H1 (cell line): Measurements from ENCODE around the gene HDLBP. TPM values are rescaled to one million over a fixed set of nuclear protein-coding genes. Genes with fewer than 3 reads are reported as not detected.

Experiments
- CTCF ChIA-PET: fragments of 300-600 bp; sonication (Branson Sonifier 250); formaldehyde crosslinking; loops from one replicate; lab custom pipeline; 2021; ENCODE audit not compliant: partially characterized antibody; lab: Charles Lee
- POLR2A ChIA-PET: fragments of 300-600 bp; sonication (Branson Sonifier 250); formaldehyde crosslinking; loops from one replicate; lab custom pipeline; 2021; ENCODE audit warnings: inconsistent platforms; ENCODE audit not compliant: partially characterized antibody; lab: Charles Lee
- DNase-seq, 2 experiments: peaks; one replicate each; pipeline versions ENCODE4 v3.0.0 to v3.0.0-alpha.2; 2010 to 2022; ENCODE audit warnings: low spot score in 2 of 2, low read depth in 1 of 2, mixed read lengths in 1 of 2
- FAIRE-seq: peaks from 2 replicates; lab custom pipeline; 2011; peaks lifted over from hg19 to GRCh38; lab: Jason Lieb, UNC
- H2AFZ ChIP-seq: 2 replicates; pipeline ENCODE4 v1.8.1; 2012; ENCODE audit warnings: low read length, inconsistent platforms
- H2AK5ac ChIP-seq: 2 replicates; pipeline ENCODE4 v1.6.1; 2013; ENCODE audit warnings: low read depth, low read length
- H2BK120ac ChIP-seq: replicated peaks from 2 replicates; pipeline ENCODE3; 2013; ENCODE audit warnings: low read depth, low read length, inconsistent platforms
- H2BK12ac ChIP-seq: 2 replicates; pipeline ENCODE4 v1.6.1; 2013; ENCODE audit warnings: low read depth, low read length
- H2BK15ac ChIP-seq: 2 replicates; pipeline ENCODE4 v1.6.1; 2013; ENCODE audit warnings: low read length
- H2BK20ac ChIP-seq: 2 replicates; pipeline ENCODE4 v1.6.1; 2013; ENCODE audit warnings: low read length
- H2BK5ac ChIP-seq: 2 replicates; pipeline ENCODE4 v1.6.1; 2013; ENCODE audit warnings: low read depth, low read length
- H3K14ac ChIP-seq: 2 replicates; pipeline ENCODE4 v1.6.1; 2013; ENCODE audit warnings: inconsistent platforms; ENCODE audit not compliant: insufficient read length
- H3K18ac ChIP-seq: 2 replicates; pipeline ENCODE4 v1.6.1; 2013; ENCODE audit warnings: low read length; ENCODE audit errors: extremely low read depth
- H3K23ac ChIP-seq: 2 replicates; pipeline ENCODE4 v1.6.1; 2013; ENCODE audit warnings: inconsistent platforms; ENCODE audit not compliant: insufficient read length
- H3K23me2 ChIP-seq: 2 replicates; pipeline ENCODE4 v1.6.1; 2013; ENCODE audit warnings: low read depth, low read length
- H3K27ac ChIP-seq: 2 replicates; pipeline ENCODE4 v1.6.1; 2011; ENCODE audit warnings: low read depth, low read length, inconsistent platforms
- H3K27me3 ChIP-seq, 4 experiments: replicated peaks in 1 of 4; 1 replicate in 1 of 4; 2 replicates in 3 of 4; pipeline versions ENCODE4 v1.6.1 to v1.8.1; 2011 to 2013; ENCODE audit warnings: low read length in 3 of 4, mild to moderate bottlenecking in 3 of 4, inconsistent platforms in 2 of 4, mixed read lengths in 2 of 4, moderate library complexity in 1 of 4; ENCODE audit not compliant: control insufficient read depth in 3 of 4, insufficient read depth in 3 of 4; ENCODE audit errors: extremely low read depth in 1 of 4
- H3K36me3 ChIP-seq, 4 experiments: 2 replicates each; pipeline versions ENCODE4 v1.6.1 to v1.8.1; 2011 to 2013; ENCODE audit warnings: mild to moderate bottlenecking in 4 of 4, low read length in 3 of 4, moderate library complexity in 2 of 4, control low read depth in 1 of 4, inconsistent platforms in 1 of 4; ENCODE audit not compliant: insufficient read depth in 4 of 4, control insufficient read depth in 2 of 4
- H3K4ac ChIP-seq: replicated peaks from 2 replicates; pipeline ENCODE3; 2013; ENCODE audit warnings: low read length, low read depth, mixed read lengths, inconsistent platforms; ENCODE audit not compliant: insufficient read length
- H3K4me1 ChIP-seq, 4 experiments: replicated peaks in 1 of 4; 1 replicate in 1 of 4; 2 replicates in 3 of 4; pipeline versions ENCODE4 v1.6.1 to v1.8.1; 2011 to 2013; ENCODE audit warnings: low read length in 3 of 4, inconsistent platforms in 2 of 4, mixed read lengths in 1 of 4; ENCODE audit not compliant: insufficient read depth in 4 of 4, control insufficient read depth in 3 of 4
- H3K4me2 ChIP-seq, 2 experiments: 2 replicates each; pipeline versions ENCODE4 v1.6.1 to v1.8.1; 2011 to 2013; ENCODE audit warnings: low read depth in 2 of 2, low read length in 2 of 2, control low read depth in 1 of 2, inconsistent platforms in 1 of 2, mild to moderate bottlenecking in 1 of 2; ENCODE audit not compliant: insufficient read depth in 1 of 2
- H3K4me3 ChIP-seq, 4 experiments: fragments of 200-600, 300-600 bp in 1 of 4; sonication (generic), shearing (Covaris generic), sonication (Bioruptor Twin) in 1 of 4; 2 replicates each; pipeline versions ENCODE4 v1.5.1 to v1.8.1; 2011 to 2016; ENCODE audit warnings: low read length in 4 of 4, low read depth in 3 of 4, control low read depth in 2 of 4, inconsistent platforms in 2 of 4, mild to moderate bottlenecking in 2 of 4, mixed read lengths in 1 of 4, moderate library complexity in 1 of 4; ENCODE audit not compliant: insufficient read depth in 2 of 4; ENCODE audit errors: extremely low read depth in 1 of 4
- H3K56ac ChIP-seq: replicated peaks from 2 replicates; pipeline ENCODE3; 2013; ENCODE audit warnings: low read depth, mild to moderate bottlenecking, mixed read lengths, low read length, inconsistent platforms; ENCODE audit not compliant: insufficient read length
- H3K79me1 ChIP-seq: 2 replicates; pipeline ENCODE4 v1.6.1; 2013; ENCODE audit warnings: low read depth, low read length, control low read depth
- H3K79me2 ChIP-seq, 2 experiments: 2 replicates each; pipeline versions ENCODE4 v1.6.1 to v1.8.1; 2012 to 2013; ENCODE audit warnings: low read length in 2 of 2, mild to moderate bottlenecking in 2 of 2, inconsistent platforms in 1 of 2; ENCODE audit not compliant: insufficient read depth in 2 of 2, control insufficient read depth in 1 of 2
- H3K9ac ChIP-seq, 4 experiments: replicated peaks in 1 of 4; 1 replicate in 1 of 4; 2 replicates in 3 of 4; pipeline versions ENCODE4 v1.6.1 to v1.8.1; 2011 to 2013; ENCODE audit warnings: low read depth in 3 of 4, low read length in 3 of 4, control low read depth in 2 of 4, mild to moderate bottlenecking in 2 of 4, moderate library complexity in 2 of 4, inconsistent platforms in 1 of 4; ENCODE audit errors: extremely low read depth in 1 of 4
- H3K9me3 ChIP-seq, 2 experiments: 2 replicates each; pipeline versions ENCODE4 v1.6.1 to v1.8.1; 2012 to 2013; ENCODE audit warnings: mild to moderate bottlenecking in 2 of 2, moderate library complexity in 2 of 2, control low read depth in 1 of 2, inconsistent platforms in 1 of 2, low read depth in 1 of 2, low read length in 1 of 2, mixed read lengths in 1 of 2; ENCODE audit not compliant: insufficient read depth in 2 of 2
- H4K20me1 ChIP-seq, 2 experiments: replicated peaks in 1 of 2; 2 replicates each; pipeline versions ENCODE3 to v1.8.1; 2011 to 2013; ENCODE audit warnings: inconsistent platforms in 2 of 2, low read length in 2 of 2, mild to moderate bottlenecking in 1 of 2; ENCODE audit not compliant: insufficient read depth in 2 of 2, control insufficient read depth in 1 of 2
- H4K5ac ChIP-seq: 2 replicates; pipeline ENCODE4 v1.6.1; 2013; ENCODE audit warnings: low read length, low read depth, mixed read lengths, inconsistent platforms; ENCODE audit not compliant: insufficient read length
- H4K8ac ChIP-seq: 2 replicates; pipeline ENCODE4 v1.8.0; 2013; ENCODE audit warnings: mild to moderate bottlenecking, moderate library complexity, low read length, inconsistent platforms; ENCODE audit not compliant: insufficient read depth; ENCODE audit errors: extremely low read depth
- H4K91ac ChIP-seq: replicated peaks from 2 replicates; pipeline ENCODE3; 2013; ENCODE audit warnings: low read length, mixed read lengths, inconsistent platforms; ENCODE audit not compliant: insufficient read length
- GTF2F1 ChIP-seq: IDR thresholded peaks from 2 replicates; pipeline ENCODE4 v1.6.1; 2012; ENCODE audit warnings: low read depth, low read length, improper control_type of control experiment, borderline replicate concordance
- KDM1A ChIP-seq: fragments of 200-600, 300-600 bp; sonication (generic); IDR thresholded peaks from 2 replicates; pipeline ENCODE4 v1.7.1; 2016; ENCODE audit warnings: mild to moderate bottlenecking, low read length, borderline replicate concordance
- POU5F1 ChIP-seq: IDR thresholded peaks from 2 replicates; pipeline ENCODE4 v1.6.1; 2011; ENCODE audit warnings: low read depth, mild to moderate bottlenecking, low read length, moderate library complexity
- WGBS, 2 experiments: shearing (Covaris generic) in 1 of 2; methylation state at CpG; one replicate each; pipeline versions ENCODE4 v1.1.6 to v1.1.7; 2013 to 2015; ENCODE audit warnings: low lambda C conversion rate in 2 of 2, mixed read lengths in 2 of 2, inconsistent platforms in 1 of 2, low coverage in 1 of 2, missing lambda C conversion rate in 1 of 2; ENCODE audit not compliant: insufficient replicate concordance in 2 of 2, insufficient coverage in 1 of 2, insufficient read length in 1 of 2; ENCODE audit errors: extremely low coverage in 1 of 2, missing lambda C conversion rate in 1 of 2; 5-methylcytosine and 5-hydroxymethylcytosine counted together
- polyA plus RNA-seq, 7 experiments: library from polyadenylated mRNA; depleted of rRNA in 3 of 7; stranded (reverse) in 5 of 7; unstranded in 2 of 7; fragments of >200 nt in 5 of 7; fragments of 200-250 nt in 2 of 7; gene quantifications; 1 replicate in 5 of 7; 2 replicates in 1 of 7; 4 replicates in 1 of 7; pipeline versions ENCODE4 v1.2.1 to v1.2.3, GENCODE V29; 2011 to 2013; ENCODE audit warnings: missing spikeins in 2 of 7, mixed read lengths in 2 of 7
- total RNA-seq: library from RNA; stranded (reverse); fragmentation: NEBNext Ultra II Directional; extraction: Animal tissue kit (Norgen Biotek cat#: 25700); gene quantifications from 2 replicates; pipeline ENCODE4 v1.2.1, GENCODE V29; 2021

Gene HDLBP
- total and polyA plus RNA-seq, 2 of the 8 experiments (the other 6 are each of a cell fraction or from before 2014, with no cell fraction given), result 185 to 360 TPM

- H3K36me3 ChIP-seq, result peaks cover 53 to 97% (median 86%) of the 10 kb centered on the region in 4 experiments
- CTCF ChIA-PET, result no interaction called here
- WGBS, 2 experiments, result 91% methylated on average over 6 of the region's 6 CpGs; no CpG with 5 or more reads in 1 of the 2 experiments
- no peak for TF ChIP-seq KDM1A
- no peak for TF ChIP-seq POU5F1
- no peak for TF ChIP-seq GTF2F1
These were observed 66.6 kb downstream of the HDLBP start for GRCh38 chr2:241248897-241249296.

More at GRCh38 chr2:241248897-241249296, 66.6 kb downstream of the HDLBP start:
- H3K56ac ChIP-seq, result no peak overlapping the region
- FAIRE-seq (no peak), DNase-seq (no peak)
- H3K4me1 ChIP-seq, result no peaks in the 10 kb centered on the region
- no peak overlapping the region for H2BK120ac ChIP-seq
- H3K23ac ChIP-seq, result no peak overlapping the region
- no peak overlapping the region for H3K9ac ChIP-seq
- POLR2A ChIA-PET, result no interaction called here
- no peak overlapping the region for H2BK15ac ChIP-seq
- no peak overlapping the region for H3K14ac ChIP-seq
- no peak overlapping the region for H3K27ac ChIP-seq
- no peak overlapping the region for H3K4me3 ChIP-seq
- no peak overlapping the region for H2BK12ac ChIP-seq
- no peaks in the 10 kb centered on the region for H3K27me3 ChIP-seq
- no peak overlapping the region for H4K5ac ChIP-seq
- H3K4ac ChIP-seq, result no peak overlapping the region
- H3K79me1 ChIP-seq, result peaks cover 2% of the 10 kb centered on the region
- no peak overlapping the region for H3K4me2 ChIP-seq
- no peak overlapping the region for H2AK5ac ChIP-seq
- H3K23me2 ChIP-seq, result no peaks in the 10 kb centered on the region
- H3K18ac ChIP-seq, result no peak overlapping the region
- H2AFZ ChIP-seq, result no peak overlapping the region
- H4K20me1 ChIP-seq, result peaks cover 10 to 20% of the 10 kb centered on the region in 2 experiments
- H3K79me2 ChIP-seq, result no peaks in the 10 kb centered on the region; a peak in 1 of 4 replicates
- H3K9me3 ChIP-seq, result no peaks in the 10 kb centered on the region
- no peak overlapping the region for H4K91ac ChIP-seq
- H2BK5ac ChIP-seq, result no peak overlapping the region
- no peak overlapping the region for H2BK20ac ChIP-seq
- no peak overlapping the region for H4K8ac ChIP-seq
